GM10266 (cell line): ENCODE data around the gene GRM5.
"Not testable (repeated sequence)": the region's sequence is repeated elsewhere in the genome, so short reads cannot be mapped to it uniquely, and the experiment has no call there.

Experiments
- DNase-seq: peaks from one replicate; pipeline ENCODE4 v3.0.0; 2012; ENCODE audit errors: extremely low spot score
- CTCF ChIP-seq: IDR thresholded peaks from 2 replicates; pipeline ENCODE4 v1.5.1; 2012; ENCODE audit warnings: mild to moderate bottlenecking, low read depth; ENCODE audit not compliant: control insufficient read depth, insufficient read depth; ENCODE audit errors: missing control alignments

Gene GRM5

GRCh38 chr11:88849368-88849767 lies 216.4 kb downstream of the GRM5 start:
- no peak for TF ChIP-seq CTCF
- DNase-seq = no peak

- DNase-seq = not testable (repeated sequence)
These were observed 219.5 kb downstream of the GRM5 start for GRCh38 chr11:88846266-88846665.

- DNase-seq = not testable (repeated sequence)
These were observed 220.8 kb downstream of the GRM5 start for GRCh38 chr11:88844941-88845340.

GRCh38 chr11:88843766-88844426 lies 221.9 kb downstream of the GRM5 start:
- not testable (repeated sequence) for DNase-seq

- DNase-seq = not testable (repeated sequence)
These were observed 227.6 kb downstream of the GRM5 start for GRCh38 chr11:88838139-88838538.

GRCh38 chr11:88835709-88836108 lies 230.1 kb downstream of the GRM5 start:
- not testable (repeated sequence) for DNase-seq

- no peak for DNase-seq
- TF ChIP-seq CTCF = no peak
These were observed 234.4 kb downstream of the GRM5 start for GRCh38 chr11:88831303-88831890.

- no peak for DNase-seq
- TF ChIP-seq CTCF = no peak
These were observed 238.6 kb downstream of the GRM5 start for GRCh38 chr11:88827018-88827676.

GRCh38 chr11:88819616-88820015 lies 246.2 kb downstream of the GRM5 start:
- TF ChIP-seq CTCF = no peak
- no peak for DNase-seq

- no peak for DNase-seq
- TF ChIP-seq CTCF = no peak
These were observed 246.8 kb downstream of the GRM5 start for GRCh38 chr11:88818978-88819377.
